NCI-H1694 (cell line): ENCODE data around the gene RHOB.
A peak's percentile ranks its signal among the peaks of the same experiment; 100 is the strongest.
"Not testable (repeated sequence)": the region's sequence is repeated elsewhere in the genome, so short reads cannot be mapped to it uniquely, and the experiment has no call there.

Experiments
- DNase-seq: peaks from one replicate; lab custom pipeline; 2025; lab: John Stamatoyannopoulos, UW

The RHOB gene

GRCh38 chr2:20446917-20447436 lies at the start of gene RHOB:
RHOB (plus strand) TSS chr2:20447074; CDS start chr2:20447466, 392 bp downstream.
- peak; percentile 100 for DNase-seq

GRCh38 chr2:20397811-20398447 lies 48.9 kb upstream of the RHOB start:
- no peak for DNase-seq

- DNase-seq = no peak
Observed at GRCh38 chr2:20398956-20399567, 47.8 kb upstream of the RHOB start.

GRCh38 chr2:20400306-20400705 lies 46.6 kb upstream of the RHOB start:
- DNase-seq = no peak

- no peak for DNase-seq
Observed at GRCh38 chr2:20400787-20401488, 45.9 kb upstream of the RHOB start.

GRCh38 chr2:20401489-20401835 lies 45.4 kb upstream of the RHOB start:
- no peak for DNase-seq

GRCh38 chr2:20403774-20404312 lies 43.0 kb upstream of the RHOB start:
- DNase-seq = no peak

GRCh38 chr2:20404950-20405349 lies 41.9 kb upstream of the RHOB start:
- DNase-seq = no peak

GRCh38 chr2:20409039-20409438 lies 37.8 kb upstream of the RHOB start:
- no peak for DNase-seq

- DNase-seq = no peak
Observed at GRCh38 chr2:20410556-20411277, 36.2 kb upstream of the RHOB start.

- peak; percentile 85 for DNase-seq
Observed at GRCh38 chr2:20411361-20411894, 35.4 kb upstream of the RHOB start.

GRCh38 chr2:20414806-20415205 lies 32.1 kb upstream of the RHOB start:
- DNase-seq = no peak

GRCh38 chr2:20415511-20415918 lies 31.4 kb upstream of the RHOB start:
- no peak for DNase-seq

GRCh38 chr2:20416723-20417122 lies 30.2 kb upstream of the RHOB start:
- no peak for DNase-seq

- not testable (repeated sequence) for DNase-seq
Observed at GRCh38 chr2:20417230-20417821, 29.5 kb upstream of the RHOB start.

- no peak for DNase-seq
Observed at GRCh38 chr2:20418519-20418918, 28.4 kb upstream of the RHOB start.

GRCh38 chr2:20419007-20419576 lies 27.8 kb upstream of the RHOB start:
- DNase-seq = no peak

GRCh38 chr2:20419752-20420151 lies 27.1 kb upstream of the RHOB start:
- no peak for DNase-seq

GRCh38 chr2:20421336-20421987 lies 25.4 kb upstream of the RHOB start:
- no peak for DNase-seq

GRCh38 chr2:20421988-20422370 lies 24.9 kb upstream of the RHOB start:
- DNase-seq = no peak
